Neutrophil (primary cell): ENCODE data around the gene GAREM1.

Experiments
- H3K27ac ChIP-seq: fragments of 200-600 bp; sonication (generic); 2 replicates; pipeline ENCODE4 v1.5.1; 2016; ENCODE audit warnings: mild to moderate bottlenecking, moderate library complexity
- H3K27me3 ChIP-seq: fragments of 200-600 bp; sonication (generic); 2 replicates; pipeline ENCODE4 v1.6.0; 2016; ENCODE audit warnings: mild to moderate bottlenecking
- H3K36me3 ChIP-seq: fragments of 200-600 bp; sonication (generic); 2 replicates; pipeline ENCODE4 v1.5.1; 2017
- H3K4me1 ChIP-seq, 2 experiments: fragments of 200-600 bp in 1 of 2; sonication (generic) in 1 of 2; 1 replicate in 1 of 2; 2 replicates in 1 of 2; pipeline versions ENCODE4 v1.5.1 to v1.6.1; 2013 to 2016; ENCODE audit warnings: low read depth in 1 of 2, low read length in 1 of 2, mild to moderate bottlenecking in 1 of 2, moderate library complexity in 1 of 2; ENCODE audit not compliant: control insufficient read depth in 1 of 2, insufficient read depth in 1 of 2
- H3K4me3 ChIP-seq, 2 experiments: fragments of 200-600 bp in 1 of 2; sonication (generic) in 1 of 2; 1 replicate in 1 of 2; 2 replicates in 1 of 2; pipeline ENCODE4 v1.5.1; 2013 to 2016; ENCODE audit warnings: low read depth in 1 of 2, low read length in 1 of 2, mild to moderate bottlenecking in 1 of 2, moderate library complexity in 1 of 2
- H3K9me3 ChIP-seq: fragments of 200-600 bp; sonication (generic); 2 replicates; pipeline ENCODE4 v1.5.1; 2016
- TF ChIP-seq, protein P1 (sequence below): fragments of 200-600 bp; sonication (generic); IDR thresholded peaks from 2 replicates; pipeline ENCODE4 v1.5.1; 2016; ENCODE audit warnings: antibody characterized with exemption

GAREM1 gene

DNA sequence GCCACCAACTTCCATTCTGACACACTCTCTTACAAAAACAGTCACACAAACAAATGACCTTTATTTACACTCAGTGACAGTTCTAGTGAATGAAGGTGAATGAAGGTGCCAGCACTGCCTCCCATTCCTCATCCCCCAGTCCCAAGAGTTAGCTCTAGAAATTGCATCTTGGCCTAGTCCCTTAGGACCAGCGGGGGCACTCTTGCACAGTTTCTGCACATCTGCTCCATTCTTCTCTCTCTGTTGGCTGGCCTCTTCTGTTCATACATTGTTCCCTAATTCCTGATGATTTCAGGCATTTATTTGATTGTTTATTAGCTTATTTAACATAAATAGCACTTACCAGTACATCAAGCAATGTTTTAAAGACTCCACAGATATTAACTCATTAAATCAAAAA lies 30.9 kb downstream of the GAREM1 start:
- H3K9me3 ChIP-seq, result no peaks in the 10 kb centered on the region
- TF ChIP-seq, protein P1, sequence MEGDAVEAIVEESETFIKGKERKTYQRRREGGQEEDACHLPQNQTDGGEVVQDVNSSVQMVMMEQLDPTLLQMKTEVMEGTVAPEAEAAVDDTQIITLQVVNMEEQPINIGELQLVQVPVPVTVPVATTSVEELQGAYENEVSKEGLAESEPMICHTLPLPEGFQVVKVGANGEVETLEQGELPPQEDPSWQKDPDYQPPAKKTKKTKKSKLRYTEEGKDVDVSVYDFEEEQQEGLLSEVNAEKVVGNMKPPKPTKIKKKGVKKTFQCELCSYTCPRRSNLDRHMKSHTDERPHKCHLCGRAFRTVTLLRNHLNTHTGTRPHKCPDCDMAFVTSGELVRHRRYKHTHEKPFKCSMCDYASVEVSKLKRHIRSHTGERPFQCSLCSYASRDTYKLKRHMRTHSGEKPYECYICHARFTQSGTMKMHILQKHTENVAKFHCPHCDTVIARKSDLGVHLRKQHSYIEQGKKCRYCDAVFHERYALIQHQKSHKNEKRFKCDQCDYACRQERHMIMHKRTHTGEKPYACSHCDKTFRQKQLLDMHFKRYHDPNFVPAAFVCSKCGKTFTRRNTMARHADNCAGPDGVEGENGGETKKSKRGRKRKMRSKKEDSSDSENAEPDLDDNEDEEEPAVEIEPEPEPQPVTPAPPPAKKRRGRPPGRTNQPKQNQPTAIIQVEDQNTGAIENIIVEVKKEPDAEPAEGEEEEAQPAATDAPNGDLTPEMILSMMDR, result no peak

GRCh38 chr18:32439241-32439640 lies 31.4 kb downstream of the GAREM1 start:
- TF ChIP-seq, protein P1, result no peak
- Histone ChIP-seq H3K36me3 (no peaks in the 10 kb centered on the region), H3K27me3 (no peaks in the 10 kb centered on the region), H3K4me3 (no peak overlapping the region), H3K9me3 (no peaks in the 10 kb centered on the region), H3K4me1 (no peaks in the 10 kb centered on the region), H3K27ac (no peak overlapping the region)

More for the DNA sequence above, 30.9 kb downstream of the GAREM1 start:
- no peaks in the 10 kb centered on the region for H3K27me3 ChIP-seq
- no peak overlapping the region for H3K27ac ChIP-seq
- H3K4me1 ChIP-seq, result no peaks in the 10 kb centered on the region
- no peaks in the 10 kb centered on the region for H3K36me3 ChIP-seq
- no peak overlapping the region for H3K4me3 ChIP-seq

DNA sequence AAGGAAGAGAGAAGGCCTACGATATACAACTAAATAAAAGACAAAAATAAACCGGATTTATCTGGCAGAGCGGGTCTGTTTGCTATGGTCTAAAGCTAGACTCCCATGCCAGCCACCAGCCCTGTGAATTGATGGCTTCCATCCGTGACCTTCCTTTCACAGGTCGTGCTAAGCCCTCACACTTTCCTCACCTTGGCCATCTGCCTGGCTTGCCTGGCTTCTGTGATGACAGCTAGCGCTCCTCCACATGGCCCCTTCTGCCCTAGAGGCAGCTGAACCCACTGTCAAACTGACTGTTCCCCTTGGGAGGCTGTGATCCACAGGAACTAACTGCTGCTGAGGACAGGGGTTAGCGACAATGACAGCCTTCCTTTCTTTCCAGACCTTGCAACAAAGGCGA lies 32.5 kb downstream of the GAREM1 start:
- Histone ChIP-seq H3K27ac (no peak overlapping the region), H3K4me3 (no peak overlapping the region), H3K36me3 (no peaks in the 10 kb centered on the region), H3K27me3 (no peaks in the 10 kb centered on the region), H3K4me1 (no peaks in the 10 kb centered on the region), H3K9me3 (no peaks in the 10 kb centered on the region)
- TF ChIP-seq, protein P1, result no peak

GRCh38 chr18:32437100-32437834 lies 33.4 kb downstream of the GAREM1 start:
- H3K27ac ChIP-seq, result no peak overlapping the region
- no peaks in the 10 kb centered on the region for H3K27me3 ChIP-seq
- H3K36me3 ChIP-seq, result no peaks in the 10 kb centered on the region
- no peak overlapping the region for H3K4me3 ChIP-seq
- TF ChIP-seq, protein P1, result no peak
- H3K9me3 ChIP-seq, result no peaks in the 10 kb centered on the region
- H3K4me1 ChIP-seq, result no peaks in the 10 kb centered on the region

DNA sequence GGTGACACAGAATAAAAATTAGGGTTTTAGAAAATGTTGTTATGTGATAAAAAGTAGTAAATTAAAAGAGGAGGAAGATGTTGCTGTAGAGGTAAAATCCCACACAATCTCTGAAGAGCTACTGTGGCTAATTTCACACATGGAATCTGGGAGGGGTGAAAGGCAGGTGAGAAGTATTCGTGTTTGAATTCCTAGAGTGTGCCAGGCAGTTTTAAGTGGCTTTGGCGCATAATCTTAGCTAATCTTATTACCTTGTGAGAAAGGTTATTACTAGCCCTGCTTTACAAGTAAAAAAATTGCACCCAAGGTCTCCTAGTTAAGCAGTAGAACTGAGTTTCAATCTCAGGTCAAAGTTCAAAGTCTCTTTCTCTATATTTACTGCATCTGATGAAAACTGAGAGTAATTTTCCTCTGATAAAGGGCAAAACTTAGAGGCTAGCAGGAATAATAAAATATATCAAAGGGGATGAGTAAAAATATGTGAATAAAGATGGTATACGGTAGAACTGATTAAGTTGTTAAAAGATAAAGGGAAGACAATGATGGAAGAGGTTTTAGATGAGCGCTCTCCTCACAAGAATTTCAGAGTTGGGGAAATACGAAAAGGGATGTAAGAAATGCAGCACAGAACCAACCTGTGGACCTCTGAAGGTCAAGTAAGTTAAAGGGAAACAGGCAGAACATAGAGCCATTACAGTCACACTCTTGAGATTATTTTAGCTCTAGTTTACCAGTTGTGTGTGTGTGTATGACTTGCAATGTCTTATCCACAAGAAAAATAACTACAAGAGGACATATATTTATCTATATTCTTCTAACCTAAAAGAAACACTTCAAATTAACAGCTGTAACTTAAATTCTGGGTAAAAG lies 34.8 kb downstream of the GAREM1 start:
- no peak overlapping the region for H3K4me3 ChIP-seq
- H3K36me3 ChIP-seq, result no peaks in the 10 kb centered on the region
- H3K4me1 ChIP-seq, result no peaks in the 10 kb centered on the region
- no peak overlapping the region for H3K27ac ChIP-seq
- H3K27me3 ChIP-seq, result no peaks in the 10 kb centered on the region
- H3K9me3 ChIP-seq, result no peaks in the 10 kb centered on the region
- TF ChIP-seq, protein P1, result no peak
